K562 (cell line): ENCODE measurements around the gene IDI2. TPM values are rescaled to one million over a fixed set of nuclear protein-coding genes. Genes with fewer than 3 reads are reported as not detected.

Experiments
- ARID2 ChIP-seq: fragments of 450-650 bp; IDR thresholded peaks from 2 replicates; pipeline ENCODE4 v1.6.1; 2017; ENCODE audit warnings: antibody characterized with exemption, mild to moderate bottlenecking
- CHD2 ChIP-seq: IDR thresholded peaks from 2 replicates; pipeline ENCODE4 v1.6.1; 2011; ENCODE audit warnings: low read depth, low read length
- E2F3 ChIP-seq: fragments of 250-450 bp; sonication (Bioruptor Pico); IDR thresholded peaks from 2 replicates; pipeline ENCODE4 v1.4.0; 2020; ENCODE audit warnings: mild to moderate bottlenecking
- ELF1 ChIP-seq: fragments of 200-800 bp; sonication (Bioruptor generic); IDR thresholded peaks from 2 replicates; pipeline ENCODE4 v1.6.1; 2016; ENCODE audit warnings: missing genetic modification characterization, missing compliant biosample characterization
- FOXA1 ChIP-seq: fragments of 450-650 bp; IDR thresholded peaks from 2 replicates; pipeline ENCODE4 v1.6.1; 2016; ENCODE audit warnings: mild to moderate bottlenecking, borderline replicate concordance
- HDAC8 ChIP-seq: fragments of 450-650 bp; IDR thresholded peaks from 2 replicates; pipeline ENCODE4 v1.6.1; 2016; ENCODE audit warnings: mild to moderate bottlenecking, missing genetic modification characterization, moderate library complexity, missing compliant biosample characterization
- HNRNPH1 ChIP-seq: fragments of 200-400 bp; formaldehyde crosslinking; optimal IDR thresholded peaks from 2 replicates; pipeline ENCODE3; 2017; ENCODE audit warnings: low read depth, mild to moderate bottlenecking, low read length, moderate library complexity
- KLF1 ChIP-seq: fragments of 450-650 bp; IDR thresholded peaks from 2 replicates; pipeline ENCODE4 v1.6.1; 2016; ENCODE audit warnings: missing genetic modification characterization, missing compliant biosample characterization
- PHB ChIP-seq: fragments of 250-450 bp; sonication (Bioruptor Pico); IDR thresholded peaks from 2 replicates; pipeline ENCODE4 v1.5.0; 2021
- SETDB1 ChIP-seq: IDR thresholded peaks from one replicate; pipeline ENCODE4 v1.6.1; 2012; ENCODE audit warnings: low read length, control low read depth, inconsistent platforms
- STAT5A ChIP-seq: IDR thresholded peaks from 2 replicates; pipeline ENCODE4 v1.6.1; 2012; ENCODE audit warnings: low read length, inconsistent platforms, borderline replicate concordance
- TCF7L2 ChIP-seq: fragments of 150-350 bp; IDR thresholded peaks from 2 replicates; pipeline ENCODE4 v1.6.1; 2016; ENCODE audit warnings: low read depth, mild to moderate bottlenecking, low read length, moderate library complexity
- TRIM28 ChIP-seq: fragments of 450-650 bp; IDR thresholded peaks from 2 replicates; pipeline ENCODE4 v1.6.1; 2017
- ZEB2 ChIP-seq: fragments of 450-650 bp; IDR thresholded peaks from 2 replicates; pipeline ENCODE4 v1.6.1; 2016
- ZNF764 ChIP-seq: fragments of 250-450 bp; sonication (Bioruptor Pico); IDR thresholded peaks from 2 replicates; pipeline ENCODE4 v1.4.0; 2020; ENCODE audit warnings: low read depth, mild to moderate bottlenecking, moderate library complexity
- ZNF766 ChIP-seq: fragments of 200-800 bp; sonication (Bioruptor generic); conservative IDR thresholded peaks from 2 replicates; pipeline ENCODE4 v1.6.1; 2016; ENCODE audit warnings: missing genetic modification characterization, missing compliant biosample characterization
- polyA plus RNA-seq, 8 experiments: library from polyadenylated mRNA; depleted of rRNA in 4 of 8; stranded (reverse) in 5 of 8; unstranded in 3 of 8; fragments of >200 nt; fragmentation: Nextera tagmentation in 2 of 8; fragmentation: Illumina TruSeq in 1 of 8; extraction: Ambion mirVana in 2 of 8; extraction: Trizol in 1 of 8; gene quantifications; 2 replicates each; pipeline versions ENCODE4 v1.2.1 to v1.2.3, GENCODE V29; 2011 to 2014; ENCODE audit warnings: inconsistent platforms in 1 of 8, missing spikeins in 1 of 8
- total RNA-seq, 7 experiments: library from RNA; depleted of rRNA in 6 of 7; stranded (reverse); fragments of >200 nt in 6 of 7; fragmentation: Illumina TruSeq in 2 of 7; extraction: Trizol in 2 of 7; gene quantifications; 2 replicates each; pipeline versions ENCODE4 v1.2.1 to v1.2.3, GENCODE V29; 2011 to 2021; ENCODE audit warnings: low replicate concordance in 1 of 7
- TF ChIP-seq, protein P1 (sequence below), 3 experiments: fragments of 200-800 bp in 1 of 3; fragments of 250-450 bp in 1 of 3; fragments of 450-650 bp in 1 of 3; sonication (Bioruptor Pico) in 1 of 3; sonication (Bioruptor generic) in 1 of 3; formaldehyde crosslinking in 1 of 3; IDR thresholded peaks; 2 replicates each; pipeline versions ENCODE4 v1.6.1 to v1.8.0; 2016 to 2022; ENCODE audit warnings: mild to moderate bottlenecking in 2 of 3, missing genetic modification characterization in 2 of 3, missing compliant biosample characterization in 1 of 3, moderate library complexity in 1 of 3
- TF ChIP-seq, protein P2 (sequence below): fragments of 450-650 bp; formaldehyde crosslinking; conservative IDR thresholded peaks from 2 replicates; pipeline ENCODE4 v1.4.0; 2022; ENCODE audit warnings: mild to moderate bottlenecking, missing genetic modification characterization
- TF ChIP-seq, protein P3 (sequence below): fragments of 250-450 bp; sonication (Bioruptor Pico); IDR thresholded peaks from 2 replicates; pipeline ENCODE4 v1.5.0; 2020; ENCODE audit warnings: mild to moderate bottlenecking

The IDI2 gene
- total and polyA plus RNA-seq, 9 of the 15 experiments (the other 6 are each of a cell fraction or from before 2014, with no cell fraction given) = not detected

DNA sequence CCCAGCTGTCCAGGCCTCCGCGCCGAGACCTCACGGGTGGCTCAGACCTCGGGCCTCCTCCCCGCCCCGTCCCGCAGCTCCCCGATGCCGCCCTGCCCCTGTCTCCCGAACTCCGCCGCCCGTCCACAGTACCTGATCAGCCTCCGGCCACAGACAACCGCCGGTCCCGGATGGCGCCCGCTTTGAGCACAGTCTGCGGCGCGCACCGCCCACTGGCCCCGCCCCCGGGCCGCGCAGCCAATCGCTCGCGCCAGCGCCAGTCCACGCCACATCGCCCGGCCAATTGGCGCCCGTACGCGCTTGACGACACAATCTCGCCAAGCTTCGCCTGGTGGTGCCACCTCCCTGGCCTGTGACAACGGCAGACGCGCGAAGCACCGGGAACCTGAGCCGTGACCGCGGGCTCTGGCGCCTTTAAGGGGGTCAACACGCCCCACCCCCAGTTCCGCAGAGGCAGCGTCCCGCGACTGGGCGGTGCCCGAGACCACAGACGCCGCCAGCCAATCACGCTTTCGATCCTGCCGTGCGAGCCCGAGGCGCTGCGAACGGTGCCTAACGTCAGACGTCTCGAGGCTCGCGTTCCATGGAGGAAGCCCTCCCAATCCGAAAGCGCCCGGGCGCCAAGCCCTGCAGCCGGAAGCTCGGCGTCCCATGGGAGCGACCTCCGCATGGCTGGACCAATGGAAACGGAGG, 23.2 kb upstream of the IDI2 start, which contains the start of gene IDI1 (continued):
- TF ChIP-seq, protein P1, sequence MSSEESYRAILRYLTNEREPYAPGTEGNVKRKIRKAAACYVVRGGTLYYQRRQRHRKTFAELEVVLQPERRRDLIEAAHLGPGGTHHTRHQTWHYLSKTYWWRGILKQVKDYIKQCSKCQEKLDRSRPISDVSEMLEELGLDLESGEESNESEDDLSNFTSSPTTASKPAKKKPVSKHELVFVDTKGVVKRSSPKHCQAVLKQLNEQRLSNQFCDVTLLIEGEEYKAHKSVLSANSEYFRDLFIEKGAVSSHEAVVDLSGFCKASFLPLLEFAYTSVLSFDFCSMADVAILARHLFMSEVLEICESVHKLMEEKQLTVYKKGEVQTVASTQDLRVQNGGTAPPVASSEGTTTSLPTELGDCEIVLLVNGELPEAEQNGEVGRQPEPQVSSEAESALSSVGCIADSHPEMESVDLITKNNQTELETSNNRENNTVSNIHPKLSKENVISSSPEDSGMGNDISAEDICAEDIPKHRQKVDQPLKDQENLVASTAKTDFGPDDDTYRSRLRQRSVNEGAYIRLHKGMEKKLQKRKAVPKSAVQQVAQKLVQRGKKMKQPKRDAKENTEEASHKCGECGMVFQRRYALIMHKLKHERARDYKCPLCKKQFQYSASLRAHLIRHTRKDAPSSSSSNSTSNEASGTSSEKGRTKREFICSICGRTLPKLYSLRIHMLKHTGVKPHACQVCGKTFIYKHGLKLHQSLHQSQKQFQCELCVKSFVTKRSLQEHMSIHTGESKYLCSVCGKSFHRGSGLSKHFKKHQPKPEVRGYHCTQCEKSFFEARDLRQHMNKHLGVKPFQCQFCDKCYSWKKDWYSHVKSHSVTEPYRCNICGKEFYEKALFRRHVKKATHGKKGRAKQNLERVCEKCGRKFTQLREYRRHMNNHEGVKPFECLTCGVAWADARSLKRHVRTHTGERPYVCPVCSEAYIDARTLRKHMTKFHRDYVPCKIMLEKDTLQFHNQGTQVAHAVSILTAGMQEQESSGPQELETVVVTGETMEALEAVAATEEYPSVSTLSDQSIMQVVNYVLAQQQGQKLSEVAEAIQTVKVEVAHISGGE (CRISPR knock-in tag; IDR thresholded peaks at IDR 0.05) = no peak
- TF ChIP-seq ZNF764 (CRISPR knock-in tag) (no peak), ZEB2 (no peak), TRIM28 (no peak), ARID2 (no peak), FOXA1 (no peak), TCF7L2 (no peak), HDAC8 (tag) (no peak), E2F3 (CRISPR knock-in tag) (no peak), ELF1 (tag) (peak; percentile 77), CHD2 (peak; percentile 42), KLF1 (tag) (no peak), STAT5A (no peak), ZNF766 (no peak), PHB (no peak; the same call in 1 of the 2 replicates), HNRNPH1 (no peak), SETDB1 (no peak)
- TF ChIP-seq, protein P2, sequence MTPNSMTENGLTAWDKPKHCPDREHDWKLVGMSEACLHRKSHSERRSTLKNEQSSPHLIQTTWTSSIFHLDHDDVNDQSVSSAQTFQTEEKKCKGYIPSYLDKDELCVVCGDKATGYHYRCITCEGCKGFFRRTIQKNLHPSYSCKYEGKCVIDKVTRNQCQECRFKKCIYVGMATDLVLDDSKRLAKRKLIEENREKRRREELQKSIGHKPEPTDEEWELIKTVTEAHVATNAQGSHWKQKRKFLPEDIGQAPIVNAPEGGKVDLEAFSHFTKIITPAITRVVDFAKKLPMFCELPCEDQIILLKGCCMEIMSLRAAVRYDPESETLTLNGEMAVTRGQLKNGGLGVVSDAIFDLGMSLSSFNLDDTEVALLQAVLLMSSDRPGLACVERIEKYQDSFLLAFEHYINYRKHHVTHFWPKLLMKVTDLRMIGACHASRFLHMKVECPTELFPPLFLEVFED (CRISPR knock-in tag) = 0 out of 2 replicates have a peak, but pooled peaks have one; percentile 69
- TF ChIP-seq, protein P3, sequence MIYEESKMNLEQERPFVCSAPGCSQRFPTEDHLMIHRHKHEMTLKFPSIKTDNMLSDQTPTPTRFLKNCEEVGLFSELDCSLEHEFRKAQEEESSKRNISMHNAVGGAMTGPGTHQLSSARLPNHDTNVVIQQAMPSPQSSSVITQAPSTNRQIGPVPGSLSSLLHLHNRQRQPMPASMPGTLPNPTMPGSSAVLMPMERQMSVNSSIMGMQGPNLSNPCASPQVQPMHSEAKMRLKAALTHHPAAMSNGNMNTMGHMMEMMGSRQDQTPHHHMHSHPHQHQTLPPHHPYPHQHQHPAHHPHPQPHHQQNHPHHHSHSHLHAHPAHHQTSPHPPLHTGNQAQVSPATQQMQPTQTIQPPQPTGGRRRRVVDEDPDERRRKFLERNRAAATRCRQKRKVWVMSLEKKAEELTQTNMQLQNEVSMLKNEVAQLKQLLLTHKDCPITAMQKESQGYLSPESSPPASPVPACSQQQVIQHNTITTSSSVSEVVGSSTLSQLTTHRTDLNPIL = no peak
